Fibroblast of mammary gland (primary cell): ENCODE data around the gene SSBP3.

Source experiments
- DNase-seq: peaks from one replicate; pipeline ENCODE4 v3.0.0-alpha.2; 2010; ENCODE audit warnings: low read depth
- H3K4me3 ChIP-seq: 2 replicates; pipeline ENCODE4 v1.5.1; 2011; ENCODE audit warnings: low read depth, mild to moderate bottlenecking, low read length, moderate library complexity; ENCODE audit not compliant: control insufficient read depth
- CTCF ChIP-seq: conservative IDR thresholded peaks from 2 replicates; pipeline ENCODE4 v1.5.1; 2011; ENCODE audit warnings: low read depth, low read length, inconsistent platforms; ENCODE audit not compliant: control insufficient read depth, insufficient read depth

The SSBP3 gene

GRCh38 chr1:54287176-54287650 lies 119.0 kb downstream of the SSBP3 start:
- H3K4me3 ChIP-seq: no peak overlapping the region
- TF ChIP-seq CTCF: no peak
- peak; percentile 81 for DNase-seq

- H3K4me3 ChIP-seq: no peak overlapping the region
- DNase-seq: no peak
- no peak for TF ChIP-seq CTCF
Observed at GRCh38 chr1:54285815-54286345, 120.3 kb downstream of the SSBP3 start.

GRCh38 chr1:54284781-54285529 lies 121.2 kb downstream of the SSBP3 start:
- DNase-seq: no peak
- no peak for TF ChIP-seq CTCF
- no peak overlapping the region for H3K4me3 ChIP-seq

GRCh38 chr1:54283635-54284385 lies 122.4 kb downstream of the SSBP3 start:
- TF ChIP-seq CTCF: no peak
- no peak for DNase-seq
- no peak overlapping the region for H3K4me3 ChIP-seq

GRCh38 chr1:54282101-54282847 lies 123.9 kb downstream of the SSBP3 start:
- no peak for TF ChIP-seq CTCF
- no peak overlapping the region for H3K4me3 ChIP-seq
- no peak for DNase-seq

GRCh38 chr1:54280651-54281050 lies 125.5 kb downstream of the SSBP3 start:
- H3K4me3 ChIP-seq: no peak overlapping the region
- DNase-seq: no peak
- TF ChIP-seq CTCF: no peak
